Thymus (tissue), 11 donors: Measurements from ENCODE around the gene LMTK2. TPM values are rescaled to one million over a fixed set of nuclear protein-coding genes. Genes with fewer than 3 reads are reported as not detected.

Experiments used
- DNase-seq, 9 donors: peaks; one replicate each; pipeline ENCODE4 v3.0.0-alpha.2; 2013; ENCODE audit warnings: low spot score in 9 of 9, low read depth in 6 of 9, missing footprints in 1 of 9
- H3K27ac ChIP-seq, 2 donors: one replicate each; pipeline ENCODE4 v1.5.1; 2013; ENCODE audit warnings: control low read depth in 1 of 2, low read depth in 1 of 2, low read length in 1 of 2, mild to moderate bottlenecking in 1 of 2, moderate library complexity in 1 of 2
- H3K27me3 ChIP-seq, 2 donors: one replicate each; pipeline ENCODE4 v1.5.1; 2013; ENCODE audit warnings: low read length in 1 of 2; ENCODE audit not compliant: control insufficient read depth in 2 of 2, insufficient read depth in 1 of 2
- H3K36me3 ChIP-seq, 2 donors: one replicate each; pipeline ENCODE4 v1.5.1; 2013; ENCODE audit warnings: low read length in 1 of 2, mild to moderate bottlenecking in 1 of 2, moderate library complexity in 1 of 2; ENCODE audit not compliant: control insufficient read depth in 2 of 2, insufficient read depth in 2 of 2
- H3K4me1 ChIP-seq, 2 donors: one replicate each; pipeline ENCODE4 v1.5.1; 2013; ENCODE audit warnings: low read length in 2 of 2; ENCODE audit not compliant: control insufficient read depth in 2 of 2, insufficient read depth in 2 of 2
- H3K4me3 ChIP-seq, 2 donors: one replicate each; pipeline ENCODE4 v1.5.1; 2013; ENCODE audit warnings: low read length in 2 of 2, control low read depth in 1 of 2, mild to moderate bottlenecking in 1 of 2
- H3K9me3 ChIP-seq, 2 donors: one replicate each; pipeline ENCODE4 v1.5.1; 2013; ENCODE audit warnings: low read length in 1 of 2, mild to moderate bottlenecking in 1 of 2; ENCODE audit not compliant: control insufficient read depth in 2 of 2, insufficient read depth in 1 of 2
- WGBS: extraction: QIAGEN DNeasy Blood & Tissue Kit; methylation state at CpG from one replicate; pipeline ENCODE4 v1.1.7; 2013; 5-methylcytosine and 5-hydroxymethylcytosine counted together
- polyA plus RNA-seq: library from polyadenylated mRNA; stranded (reverse); fragments of 200-250 nt; gene quantifications from one replicate; pipeline ENCODE4 v1.2.3, GENCODE V29; 2013
- total RNA-seq: library from RNA; stranded (reverse); fragments of 120-200 nt; gene quantifications from one replicate; pipeline ENCODE4 v1.2.4, GENCODE V29; 2013
- donor health status: healthy.

The LMTK2 gene
- total and polyA plus RNA-seq, 2 donors: 4.4 to 5.4 TPM

GRCh38 chr7:98199131-98199530, 92.5 kb downstream of the LMTK2 start:
- H3K36me3 ChIP-seq: peaks cover 14 to 21% of the 10 kb centered on the region in 2 donors

GRCh38 chr7:98200364-98200763, 93.7 kb downstream of the LMTK2 start:
- no peak overlapping the region for H3K4me3 ChIP-seq
- H3K4me1 ChIP-seq: peaks cover 28 to 42% of the 10 kb centered on the region in 2 donors
- 11% methylated on average over 6 of the region's 6 CpGs for WGBS
- no peak overlapping the region for H3K27ac ChIP-seq
- H3K9me3 ChIP-seq: peaks cover 0 to 4% of the 10 kb centered on the region in 2 donors
- H3K36me3 ChIP-seq: peaks cover 14 to 20% of the 10 kb centered on the region in 2 donors
- peak in 1 of 9 donors; percentile 49 for DNase-seq
- H3K27me3 ChIP-seq: no peaks in the 10 kb centered on the region

More at GRCh38 chr7:98199131-98199530, 92.5 kb downstream of the LMTK2 start:
- Histone ChIP-seq H3K9me3 (peaks cover 0 to 4% of the 10 kb centered on the region in 2 donors), H3K27me3 (no peaks in the 10 kb centered on the region), H3K4me1 (peaks cover 28 to 36% of the 10 kb centered on the region in 2 donors), H3K27ac (no peak overlapping the region), H3K4me3 (no peak overlapping the region)
- no peak for DNase-seq
- WGBS: 99% methylated on average over 5 of the region's 5 CpGs

- DNase-seq: peak in 8 of 9 donors; percentile 17 to 86 (median 64)
- 8% methylated on average over 15 of the region's 15 CpGs for WGBS
- H3K27ac ChIP-seq: peak overlapping the region in 1 of 2 donors; percentile 8
- H3K4me1 ChIP-seq: peaks cover 28 to 42% of the 10 kb centered on the region in 2 donors
- H3K36me3 ChIP-seq: peaks cover 23 to 33% of the 10 kb centered on the region in 2 donors
- no peaks in the 10 kb centered on the region for H3K27me3 ChIP-seq
- peaks cover 0 to 4% of the 10 kb centered on the region in 2 donors for H3K9me3 ChIP-seq
- H3K4me3 ChIP-seq: no peak overlapping the region
Observed at GRCh38 chr7:98202367-98203195, 95.9 kb downstream of the LMTK2 start.

- peaks cover 23 to 36% of the 10 kb centered on the region in 2 donors for H3K36me3 ChIP-seq
- peaks cover 28 to 42% of the 10 kb centered on the region in 2 donors for H3K4me1 ChIP-seq
- 93% methylated on average over 28 of the region's 28 CpGs for WGBS
- no peak overlapping the region for H3K27ac ChIP-seq
- no peaks in the 10 kb centered on the region for H3K27me3 ChIP-seq
- H3K4me3 ChIP-seq: no peak overlapping the region
- peaks cover 0 to 2% of the 10 kb centered on the region in 2 donors for H3K9me3 ChIP-seq
- DNase-seq: peak in 1 of 9 donors; percentile 21
Observed at GRCh38 chr7:98203261-98203963, 96.8 kb downstream of the LMTK2 start.

- Histone ChIP-seq H3K27me3 (no peaks in the 10 kb centered on the region), H3K4me3 (no peak overlapping the region), H3K27ac (no peak overlapping the region), H3K4me1 (peaks cover 28 to 42% of the 10 kb centered on the region in 2 donors), H3K9me3 (no peaks in the 10 kb centered on the region), H3K36me3 (peaks cover 23 to 36% of the 10 kb centered on the region in 2 donors)
- no peak for DNase-seq
- 98% methylated on average over 18 of the region's 18 CpGs for WGBS
Observed at GRCh38 chr7:98203964-98204605, 97.4 kb downstream of the LMTK2 start.

GRCh38 chr7:98204670-98205069, 98.0 kb downstream of the LMTK2 start:
- Histone ChIP-seq H3K27ac (no peak overlapping the region), H3K9me3 (no peaks in the 10 kb centered on the region), H3K4me1 (peaks cover 28 to 42% of the 10 kb centered on the region in 2 donors), H3K27me3 (no peaks in the 10 kb centered on the region), H3K36me3 (peaks cover 23 to 36% of the 10 kb centered on the region in 2 donors), H3K4me3 (no peak overlapping the region)
- 98% methylated on average over 11 of the region's 11 CpGs for WGBS
- DNase-seq: no peak

- peaks cover 24 to 38% of the 10 kb centered on the region in 2 donors for H3K4me1 ChIP-seq
- H3K9me3 ChIP-seq: no peaks in the 10 kb centered on the region
- H3K27me3 ChIP-seq: no peaks in the 10 kb centered on the region
- H3K4me3 ChIP-seq: no peak overlapping the region
- H3K36me3 ChIP-seq: peaks cover 23 to 36% of the 10 kb centered on the region in 2 donors
- no peak overlapping the region for H3K27ac ChIP-seq
- DNase-seq: no peak
- WGBS: 98% methylated on average over 47 of the region's 47 CpGs
Observed at GRCh38 chr7:98205162-98205845, 98.6 kb downstream of the LMTK2 start.

- WGBS: 97% methylated on average over 47 of the region's 47 CpGs
- peaks cover 4 to 9% of the 10 kb centered on the region in 2 donors for H3K27me3 ChIP-seq
- no peak for DNase-seq
Observed at GRCh38 chr7:98206451-98207330, 100.0 kb downstream of the LMTK2 start.

More at GRCh38 chr7:98206451-98207330, 100.0 kb downstream of the LMTK2 start:
- no peak overlapping the region for H3K27ac ChIP-seq
- H3K4me3 ChIP-seq: no peak overlapping the region
- H3K4me1 ChIP-seq: peaks cover 22 to 37% of the 10 kb centered on the region in 2 donors
- H3K9me3 ChIP-seq: no peaks in the 10 kb centered on the region
- H3K36me3 ChIP-seq: peaks cover 23 to 36% of the 10 kb centered on the region in 2 donors
